GM18526 (cell line): ENCODE measurements around the gene EPC2.

Source experiments
- POLR2A ChIP-seq: IDR thresholded peaks from 3 replicates; pipeline ENCODE4 v1.6.1; 2011; ENCODE audit not compliant: insufficient read length; ENCODE audit errors: extremely low read depth

The EPC2 gene

GRCh38 chr2:148739454-148740105 lies 95.0 kb downstream of the EPC2 start:
- no peak for TF ChIP-seq POLR2A

GRCh38 chr2:148742373-148742772 lies 97.8 kb downstream of the EPC2 start:
- TF ChIP-seq POLR2A = no peak

- TF ChIP-seq POLR2A = no peak
These were observed 100.8 kb downstream of the EPC2 start for GRCh38 chr2:148745151-148745851.

GRCh38 chr2:148746973-148747372 lies 102.4 kb downstream of the EPC2 start:
- no peak for TF ChIP-seq POLR2A

GRCh38 chr2:148751907-148752306 lies 107.4 kb downstream of the EPC2 start:
- no peak for TF ChIP-seq POLR2A

- TF ChIP-seq POLR2A = no peak
These were observed 108.4 kb downstream of the EPC2 start for GRCh38 chr2:148752977-148753376.

GRCh38 chr2:148754864-148755263 lies 110.3 kb downstream of the EPC2 start:
- no peak for TF ChIP-seq POLR2A

GRCh38 chr2:148756292-148756975 lies 111.9 kb downstream of the EPC2 start:
- no peak for TF ChIP-seq POLR2A

GRCh38 chr2:148764815-148765214 lies 120.3 kb downstream of the EPC2 start:
- TF ChIP-seq POLR2A = no peak

- no peak for TF ChIP-seq POLR2A
These were observed 125.5 kb downstream of the EPC2 start for GRCh38 chr2:148770047-148770446.

- TF ChIP-seq POLR2A = no peak
These were observed 137.0 kb downstream of the EPC2 start for GRCh38 chr2:148781544-148781943.

GRCh38 chr2:148789059-148789458 lies 144.5 kb downstream of the EPC2 start:
- no peak for TF ChIP-seq POLR2A

- no peak for TF ChIP-seq POLR2A
These were observed 150.0 kb downstream of the EPC2 start for GRCh38 chr2:148794558-148794957.

- TF ChIP-seq POLR2A = no peak
These were observed 152.4 kb downstream of the EPC2 start for GRCh38 chr2:148796735-148797512.

- TF ChIP-seq POLR2A = no peak
These were observed 158.1 kb downstream of the EPC2 start for GRCh38 chr2:148802448-148803220.
